ENCODE results near the gene IL10RB. TPM values are rescaled to one million over a fixed set of nuclear protein-coding genes. Genes with fewer than 3 reads are reported as not detected.

Gene IL10RB
- total and polyA plus RNA-seq, 2 of the 8 experiments (the other 6 are each of a cell fraction or from before 2014, with no cell fraction given), result 2.7 to 3.2 TPM

DNA sequence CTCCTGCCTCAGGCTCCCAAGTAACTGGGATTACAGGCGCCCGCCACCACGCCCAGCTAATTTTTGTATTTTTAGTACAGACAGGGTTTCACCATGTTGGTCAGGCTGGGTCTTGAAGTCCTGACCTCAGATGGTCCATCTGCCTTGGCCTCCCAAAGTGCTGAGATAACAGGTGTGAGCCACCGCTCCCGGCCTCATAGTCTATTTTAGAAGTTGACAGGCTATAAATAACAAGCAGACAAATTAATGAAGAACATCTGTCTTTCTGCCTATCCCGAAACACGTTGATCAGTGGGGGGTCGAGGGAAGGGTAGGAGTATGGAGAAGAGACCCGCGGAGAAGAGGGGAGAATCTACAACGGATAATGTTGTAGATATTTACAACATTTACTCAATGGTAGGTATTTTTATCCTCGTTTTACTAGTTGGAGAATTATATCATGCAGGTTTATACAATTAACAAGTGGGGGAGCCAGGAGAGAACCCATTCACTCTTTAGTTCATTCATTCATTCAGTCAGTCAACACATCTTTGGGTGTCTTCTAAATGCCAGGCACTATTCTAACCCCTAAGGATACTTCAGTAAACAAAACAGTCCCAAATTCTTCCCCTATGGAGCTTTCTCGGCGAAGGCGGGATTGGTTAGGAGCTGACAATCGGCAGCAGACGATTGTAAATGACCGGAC is 36.9 kb upstream of the IL10RB start (continued):
- TF ChIP-seq TAF1 (IDR thresholded peaks at IDR 0.05; ENCODE audit: low read depth, low read length), result no peak
- TF ChIP-seq POLR2AphosphoS5 (IDR thresholded peaks at IDR 0.05; ENCODE audit: low read depth, low read length), result no peak
- no peak for TF ChIP-seq CTBP2 (IDR thresholded peaks at IDR 0.05; ENCODE audit: borderline replicate concordance, insufficient read depth, insufficient read length, low read length)
- no peak for TF ChIP-seq RFX5 (IDR thresholded peaks at IDR 0.05; ENCODE audit: borderline replicate concordance, low read depth, low read length)
- TF ChIP-seq HDAC2 (IDR thresholded peaks at IDR 0.05; ENCODE audit: borderline replicate concordance in 1 of 2, low read depth in 2 of 2, low read length in 2 of 2), result no peak
- TF ChIP-seq JUND (IDR thresholded peaks at IDR 0.05; ENCODE audit: low read length), result no peak
- TF ChIP-seq MAFK (IDR thresholded peaks at IDR 0.05; ENCODE audit: low read depth, low read length), result no peak
- TF ChIP-seq SAP30 (IDR thresholded peaks at IDR 0.05; ENCODE audit: insufficient read depth, insufficient replicate concordance, low read length), result no peak

Data from H1 (cell line).